Measurements from ENCODE around the gene IL17D.
"Not testable (repeated sequence)": the region's sequence is repeated elsewhere in the genome, so short reads cannot be mapped to it uniquely, and the experiment has no call there.

Gene IL17D

GRCh38 chr13:20702915-20703779 is at the start of gene IL17D:
Gene IL17D, plus strand, starts transcription at chr13:20703699. Its CDS starts 303 bp downstream, at chr13:20704002.
- Mint-ChIP-seq H3K27me3 (peaks cover 33% of the 10 kb centered on the region), H3K9me3 (no peaks in the 10 kb centered on the region), H3K4me1 (ENCODE audit: low read depth) (peaks cover 22% of the 10 kb centered on the region), H3K4me3 (peak within 1 kb of the TSS; percentile 88), H3K36me3 (ENCODE audit: low read depth) (peaks cover 2% of the 10 kb centered on the region), H3K27ac (peak within 1 kb of the TSS; percentile 80)
- peak; percentile 72 for DNase-seq

- DNase-seq = no peak
- Mint-ChIP-seq H3K27me3 (no peaks in the 10 kb centered on the region), H3K27ac (no peak overlapping the region), H3K4me3 (no peak overlapping the region), H3K4me1 (ENCODE audit: low read depth) (no peaks in the 10 kb centered on the region), H3K9me3 (no peaks in the 10 kb centered on the region), H3K36me3 (ENCODE audit: low read depth) (peaks cover 8% of the 10 kb centered on the region)
Observed at GRCh38 chr13:20654156-20654555, 49.3 kb upstream of the IL17D start.

- Mint-ChIP-seq H3K4me3 (no peak overlapping the region), H3K4me1 (ENCODE audit: low read depth) (no peaks in the 10 kb centered on the region), H3K36me3 (ENCODE audit: low read depth) (peaks cover 9% of the 10 kb centered on the region), H3K9me3 (no peaks in the 10 kb centered on the region), H3K27ac (no peak overlapping the region), H3K27me3 (no peaks in the 10 kb centered on the region)
- no peak for DNase-seq
Observed at GRCh38 chr13:20658451-20659040, 45.0 kb upstream of the IL17D start.

GRCh38 chr13:20664351-20664750 is 39.1 kb upstream of the IL17D start:
- no peak overlapping the region for H3K4me3 Mint-ChIP-seq
- DNase-seq = no peak
- H3K27ac Mint-ChIP-seq = no peak overlapping the region
- H3K27me3 Mint-ChIP-seq = no peaks in the 10 kb centered on the region
- peaks cover 5% of the 10 kb centered on the region for H3K36me3 Mint-ChIP-seq (ENCODE audit: low read depth)
- H3K9me3 Mint-ChIP-seq = no peaks in the 10 kb centered on the region
- H3K4me1 Mint-ChIP-seq (ENCODE audit: low read depth) = no peaks in the 10 kb centered on the region

- Mint-ChIP-seq H3K36me3 (ENCODE audit: low read depth) (peaks cover 14% of the 10 kb centered on the region), H3K4me1 (ENCODE audit: low read depth) (no peaks in the 10 kb centered on the region), H3K4me3 (no peak overlapping the region), H3K9me3 (no peaks in the 10 kb centered on the region), H3K27me3 (no peaks in the 10 kb centered on the region), H3K27ac (no peak overlapping the region)
- DNase-seq = no peak
Observed at GRCh38 chr13:20666948-20667347, 36.6 kb upstream of the IL17D start.

- H3K4me3 Mint-ChIP-seq = no peak overlapping the region
- H3K9me3 Mint-ChIP-seq = no peaks in the 10 kb centered on the region
- H3K27ac Mint-ChIP-seq = no peak overlapping the region
- H3K36me3 Mint-ChIP-seq (ENCODE audit: low read depth) = peaks cover 15% of the 10 kb centered on the region
- no peak for DNase-seq
- no peaks in the 10 kb centered on the region for H3K27me3 Mint-ChIP-seq
- no peaks in the 10 kb centered on the region for H3K4me1 Mint-ChIP-seq (ENCODE audit: low read depth)
Observed at GRCh38 chr13:20667857-20668437, 35.6 kb upstream of the IL17D start.

GRCh38 chr13:20669162-20669561 is 34.3 kb upstream of the IL17D start:
- Mint-ChIP-seq H3K4me1 (ENCODE audit: low read depth) (no peaks in the 10 kb centered on the region), H3K4me3 (no peak overlapping the region), H3K36me3 (ENCODE audit: low read depth) (peaks cover 24% of the 10 kb centered on the region), H3K27ac (no peak overlapping the region), H3K27me3 (no peaks in the 10 kb centered on the region), H3K9me3 (no peaks in the 10 kb centered on the region)
- DNase-seq = no peak

GRCh38 chr13:20671789-20672188 is 31.7 kb upstream of the IL17D start:
- no peak overlapping the region for H3K4me3 Mint-ChIP-seq
- H3K4me1 Mint-ChIP-seq (ENCODE audit: low read depth) = no peaks in the 10 kb centered on the region
- H3K9me3 Mint-ChIP-seq = no peaks in the 10 kb centered on the region
- H3K36me3 Mint-ChIP-seq (ENCODE audit: low read depth) = peaks cover 19% of the 10 kb centered on the region
- no peak for DNase-seq
- no peak overlapping the region for H3K27ac Mint-ChIP-seq
- H3K27me3 Mint-ChIP-seq = no peaks in the 10 kb centered on the region

GRCh38 chr13:20672772-20673171 is 30.7 kb upstream of the IL17D start:
- Mint-ChIP-seq H3K36me3 (ENCODE audit: low read depth) (peaks cover 19% of the 10 kb centered on the region), H3K9me3 (no peaks in the 10 kb centered on the region), H3K4me1 (ENCODE audit: low read depth) (no peaks in the 10 kb centered on the region), H3K4me3 (no peak overlapping the region), H3K27ac (no peak overlapping the region), H3K27me3 (no peaks in the 10 kb centered on the region)
- no peak for DNase-seq

- Mint-ChIP-seq H3K36me3 (ENCODE audit: low read depth) (peaks cover 19% of the 10 kb centered on the region), H3K9me3 (no peaks in the 10 kb centered on the region), H3K27me3 (no peaks in the 10 kb centered on the region), H3K4me1 (ENCODE audit: low read depth) (no peaks in the 10 kb centered on the region), H3K27ac (no peak overlapping the region), H3K4me3 (no peak overlapping the region)
- DNase-seq = no peak
Observed at GRCh38 chr13:20673715-20674114, 29.8 kb upstream of the IL17D start.

- Mint-ChIP-seq H3K4me3 (no peak overlapping the region), H3K9me3 (no peaks in the 10 kb centered on the region), H3K27me3 (no peaks in the 10 kb centered on the region), H3K36me3 (ENCODE audit: low read depth) (peaks cover 15% of the 10 kb centered on the region), H3K27ac (no peak overlapping the region), H3K4me1 (ENCODE audit: low read depth) (no peaks in the 10 kb centered on the region)
- no peak for DNase-seq
Observed at GRCh38 chr13:20676213-20676612, 27.3 kb upstream of the IL17D start.

- not testable (repeated sequence) for H3K36me3 Mint-ChIP-seq (ENCODE audit: low read depth); H3K27me3 Mint-ChIP-seq; H3K9me3 Mint-ChIP-seq; H3K27ac Mint-ChIP-seq; H3K4me3 Mint-ChIP-seq; H3K4me1 Mint-ChIP-seq (ENCODE audit: low read depth); DNase-seq
Observed at GRCh38 chr13:20678606-20679005, 24.9 kb upstream of the IL17D start.

GRCh38 chr13:20679879-20680278 is 23.6 kb upstream of the IL17D start:
- Mint-ChIP-seq H3K36me3 (ENCODE audit: low read depth) (peaks cover 2% of the 10 kb centered on the region), H3K9me3 (no peaks in the 10 kb centered on the region), H3K27me3 (no peaks in the 10 kb centered on the region), H3K27ac (no peak overlapping the region), H3K4me3 (no peak overlapping the region), H3K4me1 (ENCODE audit: low read depth) (no peaks in the 10 kb centered on the region)
- DNase-seq = no peak

GRCh38 chr13:20680416-20681080 is 23.0 kb upstream of the IL17D start:
- Mint-ChIP-seq H3K27me3 (no peaks in the 10 kb centered on the region), H3K4me1 (ENCODE audit: low read depth) (no peaks in the 10 kb centered on the region), H3K36me3 (ENCODE audit: low read depth) (peaks cover 2% of the 10 kb centered on the region), H3K4me3 (no peak overlapping the region), H3K9me3 (no peaks in the 10 kb centered on the region), H3K27ac (no peak overlapping the region)
- no peak for DNase-seq

GRCh38 chr13:20681481-20681880 is 22.0 kb upstream of the IL17D start:
- H3K27ac Mint-ChIP-seq; H3K4me3 Mint-ChIP-seq; H3K27me3 Mint-ChIP-seq; H3K9me3 Mint-ChIP-seq; DNase-seq; H3K4me1 Mint-ChIP-seq (ENCODE audit: low read depth); H3K36me3 Mint-ChIP-seq (ENCODE audit: low read depth): not testable (repeated sequence)

Measured in activated T-cell treated with anti-CD3 and anti-CD28 coated beads, Interleukin-2, amount 50 U/mL, for 24 hours (primary cell).